ENCODE measurements around the gene SDK1.

GRCh38 chr7:4103352-4104091 lies 802.5 kb downstream of the SDK1 start:
- TF ChIP-seq E2F6 (IDR thresholded peaks at IDR 0.05) (no peak), CTCF (IDR thresholded peaks at IDR 0.05; ENCODE audit: control extremely low read depth in 1 of 3, insufficient read depth in 1 of 3, low read depth in 1 of 3, low read length in 3 of 3) (no peak; a peak in 1 of 4 replicates), ATF3 (IDR thresholded peaks at IDR 0.05; ENCODE audit: insufficient read depth, low read depth, low read length) (no peak), SIX5 (IDR thresholded peaks at IDR 0.05; ENCODE audit: low read depth, low read length) (no peak), POLR2A (IDR thresholded peaks at IDR 0.05; ENCODE audit: control extremely low read depth in 1 of 2, low read depth in 2 of 2, low read length in 2 of 2) (no peak), MAX (IDR thresholded peaks at IDR 0.05) (no peak), RBBP5 (IDR thresholded peaks at IDR 0.05; ENCODE audit: borderline replicate concordance, low read depth, low read length) (no peak), YY1 (IDR thresholded peaks at IDR 0.05; ENCODE audit: low read depth, low read length) (no peak), RFX5 (IDR thresholded peaks at IDR 0.05; ENCODE audit: borderline replicate concordance, low read depth, low read length) (no peak), GTF2F1 (IDR thresholded peaks at IDR 0.05; ENCODE audit: borderline replicate concordance, low read depth, low read length) (no peak), CHD7 (IDR thresholded peaks at IDR 0.05; ENCODE audit: insufficient replicate concordance, low read length) (no peak), SP1 (IDR thresholded peaks at IDR 0.05; ENCODE audit: low read depth, low read length) (no peak)
